GM23338 (cell line): ENCODE results near the gene FRMD3.

ENCODE experiments used
- EZH2 ChIP-seq: fragments of 200-600 bp; sonication (generic); IDR thresholded peaks from one replicate; pipeline ENCODE4 v1.8.0; 2017; ENCODE audit warnings: antibody characterized with exemption, mild to moderate bottlenecking, low read depth; ENCODE audit not compliant: unreplicated experiment
- EZH2phosphoT487 ChIP-seq: fragments of 200-600 bp; sonication (generic); IDR thresholded peaks from one replicate; pipeline ENCODE4 v1.8.1; 2018; ENCODE audit warnings: antibody characterized with exemption; ENCODE audit not compliant: unreplicated experiment
- POLR2AphosphoS5 ChIP-seq: IDR thresholded peaks from 2 replicates; pipeline ENCODE4 v1.6.1; 2016; ENCODE audit warnings: antibody characterized with exemption, low read depth
- ZNF114 ChIP-seq: fragments of 250-450 bp; sonication (Bioruptor Pico); IDR thresholded peaks from 2 replicates; pipeline ENCODE4 v1.5.0; 2020; ENCODE audit warnings: mild to moderate bottlenecking, moderate library complexity
- TF ChIP-seq, protein P1 (sequence below), 2 experiments: fragments of 200-600 bp in 1 of 2; sonication (generic) in 1 of 2; conservative IDR thresholded peaks; 2 replicates each; pipeline versions ENCODE4 v1.5.1 to v1.6.1; 2016 to 2017; ENCODE audit warnings: antibody characterized with exemption in 2 of 2, low read depth in 2 of 2, mild to moderate bottlenecking in 2 of 2, moderate library complexity in 1 of 2

DNA sequence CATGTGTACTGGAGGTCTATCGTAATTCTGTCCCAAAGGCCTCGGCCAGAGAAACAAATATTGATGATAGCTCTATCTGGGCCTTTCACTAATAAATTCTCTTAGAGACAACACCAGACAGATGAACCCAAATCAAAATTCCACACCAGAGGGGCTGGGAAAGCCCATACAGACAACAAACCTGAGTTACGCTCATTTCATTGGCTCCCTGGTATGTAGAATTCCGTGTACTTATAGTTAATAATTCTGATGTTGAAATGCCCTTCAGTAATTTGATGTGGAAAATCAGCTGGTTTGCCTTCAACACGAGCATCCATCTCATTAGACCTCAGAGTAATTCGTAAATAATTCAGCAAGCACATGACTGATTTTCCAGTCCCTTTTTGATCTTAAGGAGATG, 53.2 kb downstream of the FRMD3 start:
- TF ChIP-seq EZH2 (no peak), EZH2phosphoT487 (no peak), POLR2AphosphoS5 (no peak), ZNF114 (CRISPR knock-in tag) (no peak)
- TF ChIP-seq, protein P1, sequence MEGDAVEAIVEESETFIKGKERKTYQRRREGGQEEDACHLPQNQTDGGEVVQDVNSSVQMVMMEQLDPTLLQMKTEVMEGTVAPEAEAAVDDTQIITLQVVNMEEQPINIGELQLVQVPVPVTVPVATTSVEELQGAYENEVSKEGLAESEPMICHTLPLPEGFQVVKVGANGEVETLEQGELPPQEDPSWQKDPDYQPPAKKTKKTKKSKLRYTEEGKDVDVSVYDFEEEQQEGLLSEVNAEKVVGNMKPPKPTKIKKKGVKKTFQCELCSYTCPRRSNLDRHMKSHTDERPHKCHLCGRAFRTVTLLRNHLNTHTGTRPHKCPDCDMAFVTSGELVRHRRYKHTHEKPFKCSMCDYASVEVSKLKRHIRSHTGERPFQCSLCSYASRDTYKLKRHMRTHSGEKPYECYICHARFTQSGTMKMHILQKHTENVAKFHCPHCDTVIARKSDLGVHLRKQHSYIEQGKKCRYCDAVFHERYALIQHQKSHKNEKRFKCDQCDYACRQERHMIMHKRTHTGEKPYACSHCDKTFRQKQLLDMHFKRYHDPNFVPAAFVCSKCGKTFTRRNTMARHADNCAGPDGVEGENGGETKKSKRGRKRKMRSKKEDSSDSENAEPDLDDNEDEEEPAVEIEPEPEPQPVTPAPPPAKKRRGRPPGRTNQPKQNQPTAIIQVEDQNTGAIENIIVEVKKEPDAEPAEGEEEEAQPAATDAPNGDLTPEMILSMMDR (conservative IDR thresholded peaks at IDR 0.05; ENCODE audit: low read depth in 2 of 2) = no peak
